GM19324 (cell line): ENCODE measurements around the gene KCNAB2.

Experiments used
- ATAC-seq: cut with Tn5 transposase; IDR thresholded peaks from one replicate; pipeline ENCODE4 v1.9.1; 2021; ENCODE audit warnings: mild to moderate bottlenecking, moderate library complexity; ENCODE audit not compliant: unreplicated experiment, low FRiP score

The KCNAB2 gene

DNA sequence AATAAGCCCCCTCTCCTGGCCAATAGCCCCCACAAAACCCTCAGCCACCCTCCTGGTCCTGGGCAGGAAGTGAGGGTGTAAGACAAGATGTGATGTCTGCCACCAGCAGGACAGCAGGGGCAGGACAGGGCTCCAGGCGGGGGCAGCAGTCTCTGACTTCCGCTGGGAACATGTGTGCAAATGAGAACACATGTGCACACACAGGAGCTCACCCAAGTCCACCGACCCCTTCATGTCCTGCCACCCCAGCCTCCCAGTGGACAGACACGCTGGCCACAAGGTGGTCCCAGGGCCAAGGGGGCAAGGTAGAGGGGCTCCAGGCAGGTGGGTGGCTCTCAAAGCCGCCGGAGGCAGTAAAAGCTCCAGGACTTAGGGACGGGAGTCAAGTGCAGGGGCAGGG, 60.1 kb downstream of the KCNAB2 start:
- no peak for ATAC-seq

- no peak for ATAC-seq
Observed at GRCh38 chr1:6106321-6106731, 60.6 kb downstream of the KCNAB2 start.

DNA sequence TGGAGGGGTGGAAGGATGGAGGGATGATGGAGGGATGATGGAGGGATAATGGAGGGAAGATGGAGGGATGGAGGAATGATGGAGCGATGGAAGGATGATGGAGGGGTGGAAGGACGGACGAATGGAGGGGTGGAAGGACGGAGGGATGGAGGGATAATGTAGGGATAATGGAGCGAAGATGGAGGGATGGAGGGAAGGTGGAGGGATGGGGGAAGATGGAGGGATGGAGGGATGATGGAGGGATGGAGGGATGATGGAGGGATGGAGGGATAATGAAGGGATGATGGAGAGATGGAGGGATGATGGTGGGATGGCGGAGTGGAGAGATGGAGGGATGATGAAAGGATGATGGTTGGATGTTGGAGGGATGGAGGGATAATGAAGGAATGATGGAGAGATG, 61.3 kb downstream of the KCNAB2 start:
- no peak for ATAC-seq

DNA sequence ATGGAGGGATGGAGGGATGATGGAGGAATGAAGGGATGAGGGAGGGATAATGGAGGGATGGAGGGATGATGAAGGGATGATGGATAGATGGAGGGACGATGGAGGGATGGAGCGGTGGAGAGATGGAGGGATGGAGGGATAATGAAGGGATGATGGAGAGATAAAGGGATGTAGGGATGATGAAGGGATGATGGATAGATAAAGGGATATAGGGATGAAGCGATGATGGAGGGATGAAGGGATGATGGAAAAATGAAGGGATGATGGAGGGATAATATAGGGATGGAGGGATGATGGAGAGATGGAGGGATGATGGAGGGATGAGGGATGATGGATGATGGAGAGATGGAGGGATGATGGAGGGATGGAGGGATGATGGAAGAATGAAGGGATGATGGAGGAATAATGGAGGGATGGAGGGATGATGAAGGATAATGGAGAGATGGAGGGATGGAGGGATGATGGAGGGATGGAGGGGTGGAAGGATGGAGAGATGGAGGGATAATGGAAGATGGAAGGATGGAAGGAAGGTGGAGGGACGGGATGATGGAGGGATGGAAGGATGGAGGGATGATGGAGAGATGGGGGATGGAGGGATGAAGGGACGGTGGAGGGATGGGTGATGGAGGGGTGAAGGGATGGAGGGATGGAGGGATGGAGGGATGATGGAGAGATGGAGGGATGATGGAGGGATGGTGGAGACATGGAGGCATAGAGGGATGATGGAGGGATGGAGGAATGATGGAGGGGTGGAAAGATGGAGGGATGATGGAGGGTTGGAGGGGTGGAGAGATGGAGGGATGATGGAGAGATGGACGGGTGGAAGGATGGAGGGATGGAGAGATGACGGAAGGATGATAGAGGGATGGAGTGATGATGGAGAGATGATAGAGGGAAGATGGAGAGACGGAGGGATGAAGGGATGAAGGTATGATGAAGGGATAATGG, 62.0 kb downstream of the KCNAB2 start:
- ATAC-seq: no peak

DNA sequence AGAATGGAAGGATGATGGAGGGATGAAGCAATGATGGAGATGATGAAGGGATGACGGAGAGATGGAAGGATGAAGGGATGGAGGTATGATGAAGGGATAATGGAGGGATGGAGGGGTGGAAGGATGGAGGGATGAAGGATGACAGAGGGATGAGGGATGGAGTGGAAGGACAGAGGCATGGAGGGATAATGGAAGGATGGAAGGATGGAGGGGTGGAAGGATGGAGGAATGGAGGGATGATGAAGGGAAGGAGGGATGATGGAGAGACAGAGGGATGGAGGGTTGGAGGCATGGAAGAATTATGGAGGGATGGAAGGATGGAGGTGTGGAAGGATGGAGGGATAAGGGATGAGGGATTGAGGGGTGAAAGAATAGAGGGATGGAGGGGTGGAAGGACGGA, 62.8 kb downstream of the KCNAB2 start:
- no peak for ATAC-seq

GRCh38 chr1:6108937-6109614, 63.4 kb downstream of the KCNAB2 start:
- ATAC-seq: no peak

DNA sequence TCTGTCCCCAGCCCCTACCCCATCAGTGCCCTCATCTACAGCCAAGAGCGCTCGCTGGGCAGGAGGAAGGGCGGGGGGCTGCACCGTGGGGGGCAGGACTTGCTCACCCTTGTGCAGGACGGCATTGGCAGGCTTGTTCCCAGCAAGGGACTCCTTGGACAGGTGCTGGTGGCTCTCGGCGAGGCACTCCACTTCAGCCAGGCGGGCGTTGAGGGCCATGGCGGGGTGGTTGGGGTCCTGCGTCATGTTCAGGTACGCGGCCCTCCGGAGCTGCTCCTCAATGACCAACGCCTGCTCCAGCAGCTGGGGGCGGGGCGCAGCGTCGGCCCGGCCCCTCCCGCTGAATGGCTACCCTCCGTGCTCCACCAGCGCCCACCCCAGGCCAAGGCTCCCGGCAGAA, 64.0 kb downstream of the KCNAB2 start:
- no peak for ATAC-seq

- no peak for ATAC-seq
Observed at GRCh38 chr1:6110326-6110725, 64.6 kb downstream of the KCNAB2 start.

DNA sequence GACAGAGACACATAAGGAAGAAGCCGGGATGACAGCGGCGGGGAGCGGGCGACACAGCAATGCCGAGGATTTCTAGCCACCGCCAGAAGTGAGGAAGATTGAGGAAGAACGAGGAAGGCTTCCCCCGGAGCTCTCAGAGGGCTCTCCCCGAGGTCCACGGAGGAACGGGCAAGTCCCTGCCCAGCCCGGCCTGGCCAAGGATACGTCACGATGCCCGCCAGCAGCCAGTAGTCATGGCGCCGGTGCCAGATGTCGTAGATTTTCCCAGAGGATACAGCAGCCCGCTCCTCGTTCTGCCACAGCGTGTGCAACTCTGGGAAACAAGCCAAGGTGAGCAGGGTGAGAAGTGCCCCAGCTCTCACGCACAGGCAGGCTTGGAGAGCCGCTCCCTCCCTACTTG, 65.9 kb downstream of the KCNAB2 start:
- no peak for ATAC-seq

GRCh38 chr1:6111991-6112689, 66.5 kb downstream of the KCNAB2 start:
- no peak for ATAC-seq

GRCh38 chr1:6112690-6113005, 67.0 kb downstream of the KCNAB2 start:
- ATAC-seq: no peak

GRCh38 chr1:6113116-6113515, 67.4 kb downstream of the KCNAB2 start:
- no peak for ATAC-seq

- ATAC-seq: no peak
Observed at GRCh38 chr1:6113745-6114144, 68.1 kb downstream of the KCNAB2 start.

DNA sequence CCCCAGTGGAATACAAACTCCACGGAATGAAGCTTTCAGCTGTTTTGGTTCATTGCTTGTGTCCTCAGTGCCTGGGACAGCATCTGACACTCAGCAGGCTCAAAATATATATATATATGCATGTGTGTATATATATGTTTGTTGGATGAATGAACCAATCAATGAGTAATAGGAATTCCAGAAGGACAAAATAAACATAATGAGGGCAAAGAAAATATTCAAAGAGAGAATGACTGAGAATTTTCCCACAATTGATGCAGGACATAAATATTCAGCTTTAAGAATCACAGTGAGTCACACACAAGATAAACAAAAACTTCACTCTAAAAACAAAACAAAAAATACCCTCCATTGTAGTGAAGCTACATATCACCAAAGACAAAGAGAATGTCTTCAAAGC, 70.4 kb downstream of the KCNAB2 start:
- no peak for ATAC-seq

- no peak for ATAC-seq
Observed at GRCh38 chr1:6117064-6117463, 71.4 kb downstream of the KCNAB2 start.

GRCh38 chr1:6117624-6118023, 71.9 kb downstream of the KCNAB2 start:
- ATAC-seq: no peak

GRCh38 chr1:6118415-6118814, 72.7 kb downstream of the KCNAB2 start:
- no peak for ATAC-seq

GRCh38 chr1:6121021-6121421, 75.3 kb downstream of the KCNAB2 start:
- ATAC-seq: no peak

DNA sequence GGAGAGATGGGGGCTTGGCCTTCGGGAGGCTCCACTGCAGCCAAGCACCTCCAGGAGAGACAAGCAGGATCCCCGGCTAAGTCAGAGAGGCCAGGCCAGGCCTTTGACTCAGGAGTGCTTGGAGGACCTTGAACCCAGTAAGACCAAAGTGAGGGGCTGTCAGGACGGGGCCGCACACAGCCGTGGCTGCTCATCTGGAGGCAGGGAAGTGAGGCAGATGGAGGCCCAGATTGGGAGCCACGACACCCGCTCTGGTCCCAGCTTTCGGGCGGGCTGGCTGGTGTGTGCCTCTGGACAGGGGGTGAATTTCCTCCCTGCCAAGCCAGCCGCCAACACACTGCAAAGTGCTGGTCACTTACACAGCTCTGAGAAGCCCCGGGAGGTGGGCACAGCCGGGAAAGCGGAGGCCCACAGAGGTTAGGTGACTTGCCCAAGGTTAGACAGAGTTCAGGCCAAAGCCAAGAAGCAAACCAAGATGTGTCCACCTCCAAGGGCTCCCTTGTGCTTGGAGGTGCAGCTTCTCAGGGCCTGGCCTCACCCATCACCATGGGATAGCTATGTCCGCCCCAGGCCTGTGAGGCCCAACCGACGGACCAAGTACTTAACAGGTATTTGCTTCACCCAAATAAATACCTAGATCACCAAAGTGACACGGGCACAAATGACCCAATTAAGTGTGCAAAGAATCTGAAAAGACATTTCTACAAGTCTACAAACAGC, 76.1 kb downstream of the KCNAB2 start:
- no peak for ATAC-seq

GRCh38 chr1:6123083-6123482, 77.4 kb downstream of the KCNAB2 start:
- ATAC-seq: no peak

DNA sequence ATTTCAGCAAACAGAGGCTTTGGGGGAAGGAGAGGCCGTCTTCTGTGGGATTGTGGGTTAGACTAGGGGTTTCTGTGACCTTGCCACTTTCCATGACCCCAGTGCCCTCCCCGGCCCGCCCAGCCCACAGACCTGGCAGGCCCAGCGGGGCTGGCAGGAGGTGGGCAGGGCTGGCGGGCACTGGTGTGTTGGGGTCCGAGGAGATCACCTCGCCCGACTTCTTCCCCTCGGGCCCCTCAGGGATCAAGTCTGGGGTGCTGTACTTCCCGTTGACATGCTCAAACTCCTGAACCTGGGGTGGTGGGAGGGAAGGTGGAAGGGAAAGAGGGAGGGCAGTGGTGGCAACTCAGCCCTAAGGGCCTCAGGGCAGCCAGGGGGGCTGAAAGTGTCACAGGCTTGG, 78.1 kb downstream of the KCNAB2 start:
- no peak for ATAC-seq
